Astrocyte (in vitro differentiated cells and primary cell): ENCODE data around the gene ZFYVE28. TPM values are rescaled to one million over a fixed set of nuclear protein-coding genes. Genes with fewer than 3 reads are reported as not detected.

Experiments
- DNase-seq: peaks from one replicate; pipeline ENCODE4 v3.0.0-alpha.2; 2010; ENCODE audit warnings: low read depth
- FAIRE-seq: peaks from 2 replicates; lab custom pipeline; 2011; peaks lifted over from hg19 to GRCh38; lab: Jason Lieb, UNC
- H2AFZ ChIP-seq: 2 replicates; pipeline ENCODE4 v1.6.0; 2012; ENCODE audit warnings: low read depth, low read length, inconsistent platforms
- H3K27ac ChIP-seq: 2 replicates; pipeline ENCODE4 v1.5.1; 2011; ENCODE audit warnings: low read depth, low read length, inconsistent platforms
- H3K27me3 ChIP-seq: 2 replicates; pipeline ENCODE4 v1.6.0; 2011; ENCODE audit warnings: low read length, inconsistent platforms; ENCODE audit not compliant: insufficient read depth
- H3K36me3 ChIP-seq: 2 replicates; pipeline ENCODE4 v1.5.1; 2011; ENCODE audit warnings: low read length, inconsistent platforms; ENCODE audit not compliant: insufficient read depth
- H3K4me1 ChIP-seq: 2 replicates; pipeline ENCODE4 v1.5.1; 2011; ENCODE audit warnings: low read length, inconsistent platforms; ENCODE audit not compliant: insufficient read depth
- H3K4me2 ChIP-seq: 2 replicates; pipeline ENCODE4 v1.6.0; 2012; ENCODE audit warnings: low read length, inconsistent platforms
- H3K4me3 ChIP-seq: 2 replicates; pipeline ENCODE4 v1.5.1; 2011; ENCODE audit warnings: low read depth, mild to moderate bottlenecking, low read length, inconsistent platforms; ENCODE audit not compliant: insufficient read depth
- H3K79me2 ChIP-seq: 2 replicates; pipeline ENCODE4 v1.6.0; 2012; ENCODE audit warnings: mild to moderate bottlenecking, low read length, inconsistent platforms; ENCODE audit not compliant: insufficient read depth
- H3K9ac ChIP-seq: 2 replicates; pipeline ENCODE4 v1.6.0; 2012; ENCODE audit warnings: mild to moderate bottlenecking, low read length, inconsistent platforms
- H3K9me3 ChIP-seq: 2 replicates; pipeline ENCODE4 v1.5.1; 2012; ENCODE audit warnings: low read depth, mild to moderate bottlenecking, low read length, inconsistent platforms; ENCODE audit not compliant: insufficient read depth
- H4K20me1 ChIP-seq: 2 replicates; pipeline ENCODE4 v1.6.0; 2012; ENCODE audit warnings: low read length, inconsistent platforms; ENCODE audit not compliant: insufficient read depth
- H3K27ac Mint-ChIP-seq: one replicate; pipeline ENCODE4 v1.8.0; 2021; ENCODE audit warnings: mild to moderate bottlenecking, mixed read lengths; ENCODE audit not compliant: unreplicated experiment
- H3K27me3 Mint-ChIP-seq: one replicate; pipeline ENCODE4 v1.8.0; 2021; ENCODE audit warnings: low read depth, mixed read lengths; ENCODE audit not compliant: unreplicated experiment
- H3K36me3 Mint-ChIP-seq: one replicate; pipeline ENCODE4 v1.8.0; 2021; ENCODE audit warnings: low read depth, mixed read lengths; ENCODE audit not compliant: unreplicated experiment
- H3K4me1 Mint-ChIP-seq: one replicate; pipeline ENCODE4 v1.8.0; 2021; ENCODE audit warnings: low read depth, mixed read lengths; ENCODE audit not compliant: unreplicated experiment
- H3K4me3 Mint-ChIP-seq: one replicate; pipeline ENCODE4 v1.8.0; 2021; ENCODE audit warnings: mild to moderate bottlenecking, moderate library complexity, mixed read lengths; ENCODE audit not compliant: unreplicated experiment
- H3K9me3 Mint-ChIP-seq: one replicate; pipeline ENCODE4 v1.8.0; 2021; ENCODE audit warnings: mild to moderate bottlenecking, mixed read lengths; ENCODE audit not compliant: unreplicated experiment
- EZH2 ChIP-seq: IDR thresholded peaks from 2 replicates; pipeline ENCODE4 v1.6.1; 2012; ENCODE audit warnings: mild to moderate bottlenecking, low read length, inconsistent platforms; ENCODE audit not compliant: insufficient read depth
- total RNA-seq: library from RNA; stranded (reverse); gene quantifications from 2 replicates; pipeline ENCODE4 v1.2.1, GENCODE V29; 2021
- TF ChIP-seq, protein P1 (sequence below): IDR thresholded peaks from 2 replicates; pipeline ENCODE4 v1.5.1; 2011; ENCODE audit warnings: low read depth, mild to moderate bottlenecking, inconsistent platforms, low read length, moderate library complexity; ENCODE audit not compliant: insufficient read depth

ZFYVE28 gene
- total RNA-seq, 1 donor from 2014 or later, result 0.68 TPM

DNA sequence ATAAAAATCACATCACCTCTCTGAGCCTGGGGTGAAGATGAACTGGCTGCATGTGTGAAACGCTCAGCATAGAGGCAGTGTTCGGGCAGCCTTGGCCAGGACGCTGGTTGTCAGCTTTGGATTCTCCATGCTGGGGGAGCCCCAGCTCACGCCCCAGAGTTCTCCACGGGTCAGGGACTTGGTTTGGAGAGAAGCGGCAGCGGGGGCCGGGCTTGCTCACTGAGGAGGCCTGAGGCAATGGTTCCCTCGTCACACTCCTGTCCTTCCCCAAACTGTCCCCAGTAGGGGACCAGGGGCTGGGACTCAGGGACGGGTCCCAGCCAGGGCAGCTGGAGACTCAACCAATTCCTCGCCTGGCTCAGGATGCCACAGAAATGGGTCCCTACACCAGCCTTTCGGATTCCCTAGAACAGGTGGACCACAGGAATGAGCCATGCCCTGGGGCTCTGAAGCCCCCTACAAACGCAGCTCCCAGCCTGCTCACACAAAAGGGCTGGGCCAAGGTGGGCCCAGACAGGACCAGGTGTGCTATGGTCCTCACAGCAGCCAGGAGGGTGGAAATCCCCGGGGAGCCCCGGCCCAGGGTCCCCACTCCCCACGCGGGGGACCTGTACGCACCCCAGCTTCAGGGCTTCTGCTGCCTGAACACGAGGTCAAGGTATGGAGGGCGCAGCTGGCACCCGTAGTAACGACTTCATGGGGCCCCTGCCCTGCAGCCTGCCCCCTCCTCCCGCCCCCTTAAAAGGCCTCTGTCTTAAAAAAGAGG lies 157.9 kb downstream of the ZFYVE28 start:
- H3K27me3 Mint-ChIP-seq, result peaks cover 7% of the 10 kb centered on the region
- H3K4me1 Mint-ChIP-seq, result peaks cover 3% of the 10 kb centered on the region
- peak overlapping the region; percentile 41 for H2AFZ ChIP-seq
- H3K36me3 ChIP-seq, result no peaks in the 10 kb centered on the region
- peak overlapping the region; percentile 71 for H3K4me3 ChIP-seq
- peaks cover 50% of the 10 kb centered on the region for H3K79me2 ChIP-seq
- H3K9me3 ChIP-seq, result no peaks in the 10 kb centered on the region
- H3K4me1 ChIP-seq, result peaks cover 26% of the 10 kb centered on the region
- no peak for TF ChIP-seq EZH2
- TF ChIP-seq, protein P1, sequence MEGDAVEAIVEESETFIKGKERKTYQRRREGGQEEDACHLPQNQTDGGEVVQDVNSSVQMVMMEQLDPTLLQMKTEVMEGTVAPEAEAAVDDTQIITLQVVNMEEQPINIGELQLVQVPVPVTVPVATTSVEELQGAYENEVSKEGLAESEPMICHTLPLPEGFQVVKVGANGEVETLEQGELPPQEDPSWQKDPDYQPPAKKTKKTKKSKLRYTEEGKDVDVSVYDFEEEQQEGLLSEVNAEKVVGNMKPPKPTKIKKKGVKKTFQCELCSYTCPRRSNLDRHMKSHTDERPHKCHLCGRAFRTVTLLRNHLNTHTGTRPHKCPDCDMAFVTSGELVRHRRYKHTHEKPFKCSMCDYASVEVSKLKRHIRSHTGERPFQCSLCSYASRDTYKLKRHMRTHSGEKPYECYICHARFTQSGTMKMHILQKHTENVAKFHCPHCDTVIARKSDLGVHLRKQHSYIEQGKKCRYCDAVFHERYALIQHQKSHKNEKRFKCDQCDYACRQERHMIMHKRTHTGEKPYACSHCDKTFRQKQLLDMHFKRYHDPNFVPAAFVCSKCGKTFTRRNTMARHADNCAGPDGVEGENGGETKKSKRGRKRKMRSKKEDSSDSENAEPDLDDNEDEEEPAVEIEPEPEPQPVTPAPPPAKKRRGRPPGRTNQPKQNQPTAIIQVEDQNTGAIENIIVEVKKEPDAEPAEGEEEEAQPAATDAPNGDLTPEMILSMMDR, result no peak
- H3K9ac ChIP-seq, result peak overlapping the region; percentile 93
- DNase-seq (no peak), FAIRE-seq (no peak)
- H4K20me1 ChIP-seq, result peaks cover 57% of the 10 kb centered on the region
- H3K36me3 Mint-ChIP-seq, result peaks cover 4% of the 10 kb centered on the region
- no peak overlapping the region for H3K27ac Mint-ChIP-seq
- H3K9me3 Mint-ChIP-seq, result no peaks in the 10 kb centered on the region
- H3K4me2 ChIP-seq, result peak overlapping the region; percentile 93
- peak overlapping the region; percentile 53 for H3K27ac ChIP-seq
- no peaks in the 10 kb centered on the region for H3K27me3 ChIP-seq
- H3K4me3 Mint-ChIP-seq, result peak overlapping the region; percentile 82

DNA sequence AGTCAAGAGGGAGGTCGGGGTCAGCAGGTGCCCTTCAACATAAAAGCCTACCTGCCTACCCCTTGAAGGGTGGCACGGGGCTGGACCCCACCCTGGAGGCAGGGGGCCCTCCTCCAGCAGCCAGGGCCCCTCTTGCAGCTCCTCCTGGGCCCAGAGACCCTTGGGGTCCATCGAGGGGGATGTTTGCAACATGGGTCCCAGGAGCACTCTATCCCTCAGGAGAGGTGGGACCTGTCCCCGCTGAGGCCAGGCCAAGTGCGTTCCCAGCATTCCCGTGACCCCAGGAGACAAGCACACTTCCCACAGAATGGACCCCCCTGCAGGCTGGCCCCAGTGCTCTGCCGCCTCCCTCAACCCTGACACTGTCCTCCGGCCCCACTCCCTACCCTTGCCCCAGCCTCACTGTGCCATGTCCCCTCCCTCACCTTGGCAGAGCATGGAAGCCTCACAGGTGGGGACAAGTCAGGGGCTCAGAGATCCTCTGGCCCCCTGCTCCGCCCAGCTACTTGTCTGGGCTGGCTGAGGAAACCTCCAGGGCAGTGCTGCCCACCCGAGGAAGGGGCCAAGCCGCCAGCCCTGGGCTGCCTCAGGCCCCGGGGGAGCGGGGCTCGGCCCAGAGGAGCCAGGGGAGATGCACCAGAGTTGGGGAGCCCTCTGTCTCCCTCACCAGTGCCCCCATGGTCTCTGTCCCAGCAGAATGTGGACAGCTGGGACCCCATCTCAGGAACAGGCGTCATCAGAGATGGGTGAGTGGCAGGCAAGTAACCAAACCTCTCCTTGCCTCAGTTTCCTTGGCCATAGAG lies 158.7 kb downstream of the ZFYVE28 start:
- peak overlapping the region; percentile 41 for H3K27ac Mint-ChIP-seq
- Histone ChIP-seq H4K20me1 (peaks cover 64% of the 10 kb centered on the region), H3K36me3 (no peaks in the 10 kb centered on the region), H3K4me2 (peak overlapping the region; percentile 93), H2AFZ (no peak overlapping the region), H3K9me3 (no peaks in the 10 kb centered on the region), H3K4me1 (peaks cover 29% of the 10 kb centered on the region), H3K27ac (no peak overlapping the region), H3K79me2 (peaks cover 54% of the 10 kb centered on the region), H3K9ac (peak overlapping the region; percentile 93), H3K27me3 (no peaks in the 10 kb centered on the region), H3K4me3 (peak overlapping the region; percentile 71)
- H3K27me3 Mint-ChIP-seq, result peaks cover 3% of the 10 kb centered on the region
- H3K9me3 Mint-ChIP-seq, result no peaks in the 10 kb centered on the region
- peak overlapping the region; percentile 82 for H3K4me3 Mint-ChIP-seq
- DNase-seq (no peak), FAIRE-seq (no peak)
- H3K36me3 Mint-ChIP-seq, result peaks cover 8% of the 10 kb centered on the region
- peaks cover 3% of the 10 kb centered on the region for H3K4me1 Mint-ChIP-seq
- TF ChIP-seq, protein P1, result no peak
- TF ChIP-seq EZH2, result no peak
